Jurkat, Clone E6-1 (cell line): ENCODE results near the gene PGP.

Experiments used
- DNase-seq: peaks from one replicate; pipeline ENCODE4 v3.0.0-alpha.2; 2011; ENCODE audit warnings: low read depth, low spot score
- H3K4me3 ChIP-seq: 2 replicates; pipeline ENCODE4 v1.5.1; 2011; ENCODE audit warnings: mild to moderate bottlenecking, low read length, control low read depth, moderate library complexity

The PGP gene

GRCh38 chr16:2190002-2190658 is 24.5 kb downstream of the PGP start:
- DNase-seq, result no peak
- no peak overlapping the region for H3K4me3 ChIP-seq

- no peak overlapping the region for H3K4me3 ChIP-seq
- no peak for DNase-seq
Observed at GRCh38 chr16:2189252-2189893, 25.3 kb downstream of the PGP start.

- no peak overlapping the region for H3K4me3 ChIP-seq
- DNase-seq, result no peak
Observed at GRCh38 chr16:2188395-2188794, 26.2 kb downstream of the PGP start.

- H3K4me3 ChIP-seq, result no peak overlapping the region
- DNase-seq, result no peak
Observed at GRCh38 chr16:2187212-2187611, 27.4 kb downstream of the PGP start.

- no peak for DNase-seq
- H3K4me3 ChIP-seq, result no peak overlapping the region
Observed at GRCh38 chr16:2186505-2186904, 28.1 kb downstream of the PGP start.

- no peak overlapping the region for H3K4me3 ChIP-seq
Observed at GRCh38 chr16:2186064-2186463, 28.6 kb downstream of the PGP start.

GRCh38 chr16:2184962-2185361 is 29.7 kb downstream of the PGP start:
- DNase-seq, result no peak
- H3K4me3 ChIP-seq, result no peak overlapping the region

More at GRCh38 chr16:2186064-2186463, 28.6 kb downstream of the PGP start:
- DNase-seq, result no peak

GRCh38 chr16:2184346-2184745 is 30.3 kb downstream of the PGP start:
- no peak for DNase-seq
- no peak overlapping the region for H3K4me3 ChIP-seq

- no peak for DNase-seq
- H3K4me3 ChIP-seq, result no peak overlapping the region
Observed at GRCh38 chr16:2183671-2184070, 31.0 kb downstream of the PGP start.

GRCh38 chr16:2181952-2182351 is 32.7 kb downstream of the PGP start:
- DNase-seq, result no peak
- no peak overlapping the region for H3K4me3 ChIP-seq

- no peak for DNase-seq
- no peak overlapping the region for H3K4me3 ChIP-seq
Observed at GRCh38 chr16:2180962-2181923, 33.4 kb downstream of the PGP start.

- no peak for DNase-seq
- no peak overlapping the region for H3K4me3 ChIP-seq
Observed at GRCh38 chr16:2180461-2180860, 34.2 kb downstream of the PGP start.

- no peak overlapping the region for H3K4me3 ChIP-seq
- no peak for DNase-seq
Observed at GRCh38 chr16:2179576-2179975, 35.1 kb downstream of the PGP start.

- H3K4me3 ChIP-seq, result no peak overlapping the region
- DNase-seq, result no peak
Observed at GRCh38 chr16:2179107-2179501, 35.5 kb downstream of the PGP start.

- no peak for DNase-seq
- no peak overlapping the region for H3K4me3 ChIP-seq
Observed at GRCh38 chr16:2178321-2179106, 36.1 kb downstream of the PGP start.

GRCh38 chr16:2177561-2177960 is 37.1 kb downstream of the PGP start:
- no peak overlapping the region for H3K4me3 ChIP-seq
- DNase-seq, result no peak

- no peak overlapping the region for H3K4me3 ChIP-seq
- DNase-seq, result no peak
Observed at GRCh38 chr16:2177101-2177500, 37.5 kb downstream of the PGP start.

- no peak overlapping the region for H3K4me3 ChIP-seq
- no peak for DNase-seq
Observed at GRCh38 chr16:2176047-2176446, 38.6 kb downstream of the PGP start.

GRCh38 chr16:2175454-2175853 is 39.2 kb downstream of the PGP start:
- no peak for DNase-seq
- no peak overlapping the region for H3K4me3 ChIP-seq
